Endometrial microvascular endothelial cells (primary cell): ENCODE measurements around the gene KHDC3L. TPM values are rescaled to one million over a fixed set of nuclear protein-coding genes. Genes with fewer than 3 reads are reported as not detected.

Experiments used
- in situ Hi-C: cut with HindIII; loops from 2 replicates; pipeline ENCODE4 v1.10.0; 2017; ENCODE audit warnings: low sequenced_read_pairs, low pct_unique_long_range_greater_than_20kb; ENCODE audit errors: inconsistent ontology term
- total RNA-seq: library from RNA; depleted of rRNA; stranded (reverse); fragments of >200 nt; gene quantifications from one replicate; pipeline ENCODE4 v1.2.3, GENCODE V29; 2015; ENCODE audit errors: inconsistent ontology term

Gene KHDC3L
- total RNA-seq, 1 donor from 2014 or later = not detected

DNA sequence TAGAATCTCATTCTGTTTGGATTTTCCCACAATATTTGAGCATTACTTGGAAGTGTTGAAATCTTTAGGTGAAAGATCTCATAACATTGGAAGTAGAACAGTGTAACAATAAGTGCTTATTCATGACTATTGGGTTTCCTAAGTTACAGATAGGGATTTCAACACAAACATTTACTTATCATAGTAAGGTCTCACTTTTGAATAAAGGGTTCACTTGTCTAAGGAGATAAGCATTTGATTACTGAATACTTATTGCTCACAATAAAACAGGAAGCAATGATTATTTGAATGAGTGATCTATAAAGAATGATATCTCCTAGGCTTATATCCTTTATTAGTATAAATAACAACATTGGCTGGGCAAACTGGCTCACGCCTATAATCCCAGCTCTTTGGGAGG is 46.9 kb downstream of the KHDC3L start:
- in situ Hi-C loops = no loop called here

DNA sequence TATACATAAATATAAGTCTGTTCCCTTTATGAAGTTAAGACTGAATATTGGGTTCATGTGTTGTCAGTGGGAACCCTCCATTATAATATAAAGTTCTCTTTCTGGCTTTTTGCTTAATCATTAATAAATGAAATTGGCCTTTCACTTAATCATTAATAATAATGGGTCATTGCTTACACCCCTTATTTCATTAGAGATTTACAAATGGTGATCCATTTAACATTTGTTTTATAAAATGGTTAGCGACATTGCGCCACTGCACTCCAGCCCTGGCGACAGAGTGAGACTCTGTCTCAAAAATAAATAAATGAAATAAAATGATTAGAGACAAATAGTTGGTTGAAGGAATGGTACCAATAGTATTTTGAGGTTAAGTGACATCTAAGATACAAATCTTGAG is 50.6 kb downstream of the KHDC3L start:
- in situ Hi-C loops = no loop called here

Other genes with a start within 250 kb of the KHDC3L start
- not detected for gene KHDC1L, start 137.2 kb upstream of the KHDC3L start, total RNA-seq
- 1.6 TPM for gene KHDC1, start 99.5 kb upstream of the KHDC3L start, total RNA-seq
- not detected for gene DPPA5, start 8.4 kb upstream of the KHDC3L start, total RNA-seq
- not detected for gene OOEP, start 7.2 kb downstream of the KHDC3L start, total RNA-seq
- gene DDX43, start 32.2 kb downstream of the KHDC3L start, total RNA-seq = 0.19 TPM
- gene CGAS, start 89.6 kb downstream of the KHDC3L start, total RNA-seq = 16.9 TPM
- gene MTO1, start 99.1 kb downstream of the KHDC3L start, total RNA-seq = 42.9 TPM
- 10,343 TPM for gene EEF1A1, start 158.4 kb downstream of the KHDC3L start, total RNA-seq